GM19043 (cell line): Measurements from ENCODE around the gene PSMD13.
A peak's percentile ranks its signal among the peaks of the same experiment; 100 is the strongest.

Source experiments
- ATAC-seq: cut with Tn5 transposase; IDR thresholded peaks from one replicate; pipeline ENCODE4 v1.9.1; 2021; ENCODE audit warnings: low read depth; ENCODE audit not compliant: unreplicated experiment

PSMD13 gene

DNA sequence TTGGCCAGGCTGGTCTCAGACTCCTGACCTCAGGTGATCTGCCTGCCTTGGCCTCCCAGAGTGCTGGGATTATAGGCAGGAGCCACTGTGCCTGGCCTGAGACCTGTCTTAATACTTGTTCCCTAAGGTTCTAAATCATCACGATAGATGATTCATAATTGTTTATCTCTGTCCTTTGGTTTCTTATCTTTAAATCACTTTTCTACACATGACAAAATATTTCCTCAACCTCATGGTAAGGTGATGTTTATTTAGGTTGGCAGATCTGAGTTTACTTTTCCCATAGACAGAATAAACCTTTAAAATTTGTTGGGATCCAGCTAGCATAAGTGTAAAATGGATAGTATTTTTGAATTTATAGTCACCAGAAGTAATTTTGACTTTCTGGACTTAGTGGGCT, 3.5 kb downstream of the PSMD13 start:
- ATAC-seq: no peak

- ATAC-seq: no peak
These were observed 4.9 kb downstream of the PSMD13 start for GRCh38 chr11:241634-242033.

DNA sequence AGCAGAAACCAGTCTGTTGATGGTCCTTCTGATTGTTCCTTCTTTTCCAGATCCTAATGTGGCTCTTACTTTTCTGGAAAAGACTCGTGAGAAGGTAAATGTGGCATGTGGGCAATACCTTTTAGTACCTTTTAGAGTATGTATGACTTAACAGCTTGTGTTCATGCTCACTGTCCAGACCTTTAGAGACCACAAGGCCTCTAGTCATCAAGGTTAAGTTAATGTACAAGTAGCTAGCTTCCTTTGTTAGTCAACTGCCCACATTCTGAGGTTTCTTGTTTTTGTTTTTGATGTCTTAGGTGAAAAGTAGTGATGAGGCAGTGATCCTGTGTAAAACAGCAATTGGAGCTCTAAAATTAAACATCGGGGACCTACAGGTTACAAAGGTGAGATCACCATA, 7.6 kb downstream of the PSMD13 start:
- no peak for ATAC-seq

GRCh38 chr11:249062-249461, 12.3 kb downstream of the PSMD13 start:
- no peak for ATAC-seq

DNA sequence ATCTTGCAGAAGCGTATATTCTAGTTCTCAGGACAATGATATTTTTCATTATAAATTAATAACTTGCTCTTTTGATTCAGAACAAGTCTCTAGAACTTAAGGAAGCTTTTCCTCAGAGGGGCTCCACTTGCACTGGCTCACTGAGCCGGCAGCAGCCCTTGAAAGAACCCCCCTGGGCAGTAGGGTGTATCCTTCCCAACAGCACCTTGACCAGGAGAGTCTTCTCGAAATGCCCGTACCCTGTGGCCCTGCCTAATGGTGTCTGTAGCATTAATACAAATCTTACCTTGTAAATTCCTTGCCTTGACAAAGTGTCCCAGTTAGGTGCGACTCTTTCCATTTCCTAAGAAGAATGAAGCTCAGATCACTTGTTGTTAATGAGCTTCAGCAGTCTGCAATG, 13.5 kb downstream of the PSMD13 start:
- ATAC-seq: no peak

DNA sequence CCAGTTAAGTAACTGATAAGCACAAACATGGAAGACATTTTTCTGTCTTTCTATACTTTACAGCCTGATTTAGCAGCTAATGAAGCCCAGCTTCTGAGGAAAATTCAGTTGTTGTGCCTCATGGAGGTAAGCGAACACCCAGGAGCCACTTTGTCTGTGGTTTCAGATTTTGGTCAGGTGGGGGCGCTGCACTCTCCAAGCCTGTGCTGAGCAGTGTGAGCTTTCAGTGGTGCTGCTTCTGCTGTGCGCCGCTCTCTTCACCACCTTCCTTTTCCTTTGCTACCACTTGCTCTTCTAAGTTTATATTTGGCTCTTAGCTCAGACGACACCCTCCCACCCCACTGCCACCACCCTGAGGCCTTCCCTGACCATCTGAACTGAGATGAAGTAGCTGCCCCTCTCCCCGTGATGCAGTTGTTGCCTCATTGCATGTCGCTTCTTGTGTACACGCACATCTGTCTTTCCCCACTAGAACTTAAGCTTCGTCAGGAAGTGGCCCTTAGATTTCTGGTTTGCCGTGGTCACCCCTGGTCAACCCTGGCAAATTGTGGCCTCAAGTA, 14.0 kb downstream of the PSMD13 start:
- ATAC-seq: no peak

DNA sequence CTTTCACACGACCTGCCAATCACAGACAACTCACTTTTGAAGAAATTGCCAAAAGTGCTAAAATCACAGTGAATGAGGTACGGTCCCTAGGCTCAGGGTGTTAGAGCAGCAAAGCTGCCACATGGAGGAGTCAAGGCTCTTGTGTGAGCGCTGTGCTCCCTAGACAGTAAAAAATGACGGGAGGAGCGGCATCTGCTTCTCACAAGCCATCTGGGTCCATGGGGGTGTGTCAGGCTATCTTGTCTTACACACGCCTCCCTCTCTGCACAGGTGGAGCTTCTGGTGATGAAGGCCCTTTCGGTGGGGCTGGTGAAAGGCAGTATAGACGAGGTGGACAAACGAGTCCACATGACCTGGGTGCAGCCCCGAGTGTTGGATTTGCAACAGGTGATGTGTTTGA, 14.8 kb downstream of the PSMD13 start:
- ATAC-seq: no peak

- ATAC-seq: no peak
These were observed 15.9 kb downstream of the PSMD13 start for GRCh38 chr11:252666-253065.

DNA sequence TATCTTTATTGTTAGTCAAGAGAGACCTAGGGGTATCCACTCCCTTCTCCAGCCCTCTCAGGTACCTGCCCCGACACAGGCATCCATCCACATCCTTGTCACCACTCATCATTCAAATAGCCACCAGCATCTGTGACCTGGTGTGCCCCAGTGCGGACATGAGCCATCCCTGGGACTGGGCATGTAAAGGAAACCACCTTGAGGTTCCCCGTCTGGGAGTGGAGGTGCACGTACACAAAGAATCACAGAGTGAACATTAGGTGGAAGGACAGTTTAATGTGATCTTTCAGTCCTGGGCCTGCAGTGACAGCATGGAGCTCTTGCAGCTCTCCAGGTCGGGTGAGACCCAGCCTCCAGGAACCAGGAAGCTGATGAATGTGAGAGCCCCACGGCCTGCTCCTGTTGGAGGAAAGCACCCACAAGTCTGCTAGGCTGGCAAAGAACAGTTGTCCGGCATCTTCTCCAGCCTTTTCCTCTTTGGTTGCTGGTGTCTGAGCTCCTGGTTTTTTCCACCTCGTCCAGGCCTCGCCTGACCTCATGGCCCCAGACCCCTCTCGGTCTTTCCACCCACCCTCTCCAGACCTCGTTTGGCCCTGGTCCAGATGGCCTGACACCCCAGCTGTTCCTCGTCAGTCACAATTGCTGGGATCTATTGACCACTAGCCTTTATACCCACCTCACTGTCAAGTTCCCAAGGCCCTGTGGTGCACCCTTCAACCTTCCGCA, 16.5 kb downstream of the PSMD13 start:
- ATAC-seq: no peak

- ATAC-seq: no peak
These were observed 17.1 kb downstream of the PSMD13 start for GRCh38 chr11:253886-254270.

GRCh38 chr11:255176-255575, 18.4 kb downstream of the PSMD13 start:
- ATAC-seq: no peak

DNA sequence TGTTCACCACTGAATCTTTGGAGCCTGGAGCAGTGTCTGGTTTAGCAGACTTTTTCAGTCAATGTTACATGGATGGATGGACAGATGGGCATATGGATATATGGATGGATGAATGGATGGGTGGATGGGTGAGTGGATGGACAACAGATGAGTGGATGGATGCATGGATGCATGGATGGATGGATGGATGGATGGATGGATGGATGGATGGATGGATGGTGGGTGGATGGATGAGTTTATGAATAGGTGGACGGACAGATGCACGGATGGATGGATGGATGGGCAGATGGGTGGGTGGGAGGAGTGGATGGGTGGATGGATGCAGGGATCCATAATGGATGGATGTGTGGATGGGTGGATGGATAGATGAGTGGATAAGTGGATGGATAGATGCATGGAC, 19.0 kb downstream of the PSMD13 start:
- no peak for ATAC-seq

- ATAC-seq: no peak
These were observed 20.4 kb downstream of the PSMD13 start for GRCh38 chr11:256952-257737.

DNA sequence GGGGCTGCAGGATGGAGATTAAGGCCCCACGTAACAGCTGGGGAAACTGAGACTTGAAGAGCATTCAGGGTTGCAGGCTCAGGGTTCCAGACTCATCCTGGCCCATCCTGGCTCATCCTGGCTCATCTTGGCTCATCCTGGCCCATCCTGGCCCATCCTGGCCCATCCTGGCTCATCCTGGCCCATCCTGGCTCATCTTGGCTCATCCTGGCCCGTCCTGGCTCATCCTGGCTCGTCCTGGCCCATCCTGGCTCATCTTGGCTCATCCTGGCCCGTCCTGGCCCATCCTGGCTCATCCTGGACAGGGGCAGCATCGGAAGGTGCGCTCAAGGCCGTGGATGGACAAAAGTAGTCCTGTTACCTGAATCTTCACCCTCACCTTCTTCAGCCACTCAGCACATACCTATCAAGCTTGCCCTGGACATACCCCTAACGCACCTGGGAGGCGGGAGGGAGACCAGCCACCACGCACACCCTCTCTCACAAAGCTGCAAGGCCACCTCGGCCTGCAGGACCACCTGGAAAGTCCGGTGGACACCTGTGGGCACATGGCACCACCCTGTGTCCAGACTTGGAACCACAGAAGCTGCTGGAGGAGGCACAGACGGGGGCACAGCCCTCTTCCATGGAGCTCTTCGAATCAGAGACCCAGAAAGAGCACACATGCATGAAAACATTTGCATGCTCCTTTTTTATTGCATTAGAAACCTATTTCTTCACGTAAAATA, 21.2 kb downstream of the PSMD13 start:
- ATAC-seq: no peak

DNA sequence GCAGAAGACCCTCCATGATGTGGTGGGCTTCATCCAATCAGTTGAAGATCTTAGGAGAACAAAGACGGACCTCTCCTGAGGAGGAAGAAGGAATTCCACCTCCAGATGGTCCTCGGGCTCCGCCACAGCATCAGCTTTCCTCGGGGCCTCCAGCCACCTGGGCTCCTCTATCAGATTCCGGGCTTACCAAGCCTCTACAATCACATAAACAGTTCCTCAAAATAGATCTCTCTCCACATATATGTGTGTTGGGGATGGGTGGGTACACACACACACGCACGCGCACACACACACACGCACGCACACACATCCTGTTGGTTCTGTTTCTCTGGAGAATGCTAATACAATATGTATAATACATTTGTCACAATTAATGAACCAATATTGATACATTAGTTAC, 22.6 kb downstream of the PSMD13 start:
- ATAC-seq: no peak

DNA sequence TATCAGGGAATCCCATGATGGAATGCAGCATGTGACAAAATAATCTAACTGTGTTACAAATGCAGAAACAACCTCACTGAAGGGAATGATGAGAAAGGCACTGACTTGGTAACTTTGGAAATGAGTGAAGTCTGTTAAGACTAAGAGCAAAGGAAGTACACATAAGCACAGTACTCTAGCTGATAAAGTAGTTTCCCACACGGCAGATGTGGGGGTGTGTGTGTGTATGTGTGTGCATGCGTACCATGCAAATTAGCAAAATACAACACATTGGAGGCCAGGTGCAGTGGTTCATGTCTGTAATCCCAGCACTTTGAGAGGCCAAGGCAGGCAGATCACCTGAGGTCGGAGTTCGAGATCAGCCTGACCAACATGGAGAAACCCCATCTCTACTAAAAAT, 24.8 kb downstream of the PSMD13 start:
- no peak for ATAC-seq

DNA sequence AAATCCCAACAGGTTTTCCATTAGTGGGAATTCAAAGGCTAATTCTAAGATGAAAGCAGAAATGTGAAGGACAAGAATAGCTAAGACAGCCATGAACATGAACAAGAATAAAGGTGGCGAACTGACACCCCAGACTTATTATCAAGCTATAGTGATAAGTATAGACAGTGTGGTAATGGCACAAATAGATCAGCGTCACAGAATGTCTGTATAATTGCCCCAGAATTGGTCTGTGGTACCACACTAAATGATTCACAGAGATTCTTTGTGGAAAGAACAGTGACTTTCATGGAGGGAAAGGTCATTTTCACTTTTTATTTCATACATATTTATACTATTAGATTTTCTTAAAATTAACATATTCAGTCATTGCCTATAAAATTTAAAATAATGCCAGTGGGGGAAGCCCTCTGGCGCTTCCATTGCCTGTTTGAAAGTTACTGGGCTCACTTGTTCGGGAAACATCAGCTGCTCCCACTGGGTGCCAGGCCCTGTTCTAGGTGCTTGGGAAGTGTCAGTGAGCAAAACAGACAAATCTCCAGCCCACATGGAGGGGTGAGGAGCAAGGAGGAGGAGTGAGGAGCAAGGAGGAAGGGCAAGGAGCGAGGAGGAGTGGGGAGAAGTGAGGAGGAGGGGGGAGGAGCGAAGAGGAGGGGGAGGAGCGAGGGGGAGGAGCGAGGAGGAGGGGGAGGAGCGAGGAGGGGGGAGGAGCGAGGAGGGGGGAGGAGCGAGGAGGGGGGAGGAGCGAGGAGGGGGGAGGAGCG, 30.1 kb downstream of the PSMD13 start:
- ATAC-seq: no peak

- no peak for ATAC-seq
These were observed 30.8 kb downstream of the PSMD13 start for GRCh38 chr11:267491-267994.

GRCh38 chr11:268716-269145, 32.0 kb downstream of the PSMD13 start:
- peak; percentile 29 for ATAC-seq

DNA sequence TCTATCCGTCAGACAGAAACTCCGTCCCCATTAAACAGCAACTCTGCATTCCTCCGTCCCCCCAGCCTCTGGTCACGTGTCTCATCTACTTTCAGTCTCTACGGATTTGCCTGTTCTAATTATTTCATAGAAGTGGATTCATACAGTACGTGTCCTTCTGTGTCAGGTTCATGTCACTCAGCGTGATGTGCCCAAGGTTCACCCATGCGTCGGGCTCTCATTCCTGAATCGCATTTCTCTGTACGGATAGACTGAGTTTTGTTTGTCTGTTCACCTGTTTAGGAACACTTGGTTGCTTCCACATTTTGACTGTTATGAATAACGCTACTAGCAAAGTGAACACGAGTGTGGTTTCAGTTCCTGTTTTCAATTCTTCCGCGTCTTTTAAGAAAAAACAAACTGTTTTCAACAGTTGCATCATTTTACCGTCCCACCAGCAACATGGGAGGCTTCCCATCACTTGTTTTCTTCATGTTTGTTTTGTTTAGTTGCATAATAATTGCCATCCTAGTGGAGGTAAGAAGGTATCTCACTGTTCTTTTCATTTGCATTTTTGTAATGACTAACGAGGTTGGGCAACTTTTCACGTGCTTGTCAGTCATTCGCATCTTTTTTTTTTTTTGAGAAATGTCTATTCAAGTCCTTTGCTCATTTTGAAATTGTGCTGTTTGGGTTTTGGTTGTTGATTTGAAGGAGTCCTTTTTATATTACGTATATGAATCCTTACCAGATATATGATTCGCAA, 32.5 kb downstream of the PSMD13 start:
- peak; percentile 76 for ATAC-seq
